Right lobe of liver (tissue), 6 donors: ENCODE results near the gene ADGRA1. TPM values are rescaled to one million over a fixed set of nuclear protein-coding genes. Genes with fewer than 3 reads are reported as not detected.

Experiments used
- ATAC-seq, 4 donors: fragments of 200-7000 bp; cut with Tn5 transposase; one replicate each; pipeline ENCODE4 v1.9.1; 2020; ENCODE audit warnings: mild to moderate bottlenecking in 4 of 4, moderate library complexity in 4 of 4
- DNase-seq, 3 donors: peaks; one replicate each; pipeline ENCODE4 v3.0.0-alpha.2; 2020
- H3K27ac ChIP-seq, 3 donors: fragments of 200-600 bp; one replicate each; pipeline ENCODE4 v1.8.0; 2022
- H3K27me3 ChIP-seq, 2 donors: fragments of 200-600 bp; one replicate each; pipeline ENCODE4 v1.8.0; 2022
- H3K36me3 ChIP-seq, 4 donors: fragments of 200-600 bp; sonication (generic) in 1 of 4; one replicate each; pipeline versions ENCODE4 v1.5.1 to v1.8.0; 2017 to 2022; ENCODE audit warnings: control low read depth in 1 of 4
- H3K4me1 ChIP-seq, 4 donors: fragments of 200-600 bp; sonication (generic) in 1 of 4; one replicate each; pipeline versions ENCODE4 v1.5.1 to v1.8.0; 2017 to 2022; ENCODE audit warnings: control low read depth in 1 of 4
- H3K4me3 ChIP-seq, 3 donors: fragments of 200-600 bp; one replicate each; pipeline ENCODE4 v1.8.0; 2022
- H3K9me3 ChIP-seq, 4 donors: fragments of 200-600 bp; sonication (generic) in 1 of 4; one replicate each; pipeline versions ENCODE4 v1.5.1 to v1.8.0; 2017 to 2022; ENCODE audit warnings: control low read depth in 1 of 4
- CTCF ChIP-seq, 4 donors: fragments of 200-600 bp in 3 of 4; fragments of 450-650 bp in 1 of 4; IDR thresholded peaks; one replicate each; pipeline versions ENCODE4 v1.5.1 to v1.8.0; 2016 to 2022; ENCODE audit warnings: antibody characterized with exemption in 4 of 4, mild to moderate bottlenecking in 2 of 4
- POLR2A ChIP-seq: fragments of 450-650 bp; IDR thresholded peaks from one replicate; pipeline ENCODE4 v1.6.1; 2017; ENCODE audit warnings: antibody characterized with exemption, mild to moderate bottlenecking
- WGBS: methylation state at CpG from one replicate; pipeline ENCODE4 v1.1.6; 2018; ENCODE audit warnings: low coverage, low lambda C conversion rate; ENCODE audit not compliant: insufficient coverage; ENCODE audit errors: missing lambda C conversion rate; 5-methylcytosine and 5-hydroxymethylcytosine counted together
- intact Hi-C, 2 donors: fragments of 100-400 bp; cut with DNase I; formaldehyde crosslinking; loops; one replicate each; pipeline versions ENCODE4 v1.11.2 to v1.14.1; 2022
- total RNA-seq, 6 experiments: library from RNA; depleted of rRNA in 2 of 6; stranded (reverse); fragments of >200 nt in 2 of 6; fragmentation: NEBNext Ultra II Directional in 3 of 6; extraction: Animal tissue kit (Norgen Biotek cat#: 25700) in 3 of 6; gene quantifications; one replicate each; pipeline versions ENCODE4 v1.1.0 to v1.2.4, GENCODE V29; 2016 to 2023
- donor health status: DM: no; HTN: yes; CAD: no.
- donor health status: DM: no; HTN: no; CAD: no.
- donor health status: DM: no; HTN: no; CAD: no.
- donor health status: DM: no; HTN: yes; CAD: no.
- donor health status: DM: no; HTN: yes; CAD: no.

The ADGRA1 gene
- total RNA-seq, 6 experiments from 2014 or later: 0.10 to 0.46 (median 0.16) TPM; not detected in 1

- Histone ChIP-seq H3K36me3 (no peaks in the 10 kb centered on the region), H3K27ac (no peak overlapping the region), H3K27me3 (no peaks in the 10 kb centered on the region), H3K9me3 (no peaks in the 10 kb centered on the region), H3K4me1 (no peaks in the 10 kb centered on the region), H3K4me3 (no peak overlapping the region)
- intact Hi-C loops: no loop called here
- 77% methylated on average over 16 of the region's 23 CpGs for WGBS
- TF ChIP-seq CTCF (IDR thresholded peaks at IDR 0.05): no peak
- no peak for TF ChIP-seq POLR2A
- no peak for ATAC-seq
- DNase-seq: no peak
Observed at GRCh38 chr10:133062085-133062484, 25.6 kb upstream of the ADGRA1 start.

GRCh38 chr10:133062635-133063034, 25.1 kb upstream of the ADGRA1 start:
- intact Hi-C loops: no loop called here
- TF ChIP-seq POLR2A: no peak
- TF ChIP-seq CTCF (IDR thresholded peaks at IDR 0.05): no peak
- no peaks in the 10 kb centered on the region for H3K27me3 ChIP-seq
- WGBS: 38% methylated on average over 20 of the region's 23 CpGs
- no peak overlapping the region for H3K4me3 ChIP-seq
- no peak overlapping the region for H3K27ac ChIP-seq
- H3K9me3 ChIP-seq: no peaks in the 10 kb centered on the region
- no peaks in the 10 kb centered on the region for H3K36me3 ChIP-seq
- no peak for DNase-seq
- H3K4me1 ChIP-seq: no peaks in the 10 kb centered on the region
- ATAC-seq: peak in 3 of 4 donors; percentile 19 to 71 (median 60)

GRCh38 chr10:133067149-133068105, 20.3 kb upstream of the ADGRA1 start:
- H3K9me3 ChIP-seq: no peaks in the 10 kb centered on the region
- H3K36me3 ChIP-seq: no peaks in the 10 kb centered on the region
- no peak overlapping the region for H3K27ac ChIP-seq
- H3K4me3 ChIP-seq: no peak overlapping the region
- no peaks in the 10 kb centered on the region for H3K4me1 ChIP-seq
- ATAC-seq (peak in 1 of 4 donors; percentile 9), DNase-seq (no peak)
- intact Hi-C loops: no loop called here
- no peaks in the 10 kb centered on the region for H3K27me3 ChIP-seq
- no peak for TF ChIP-seq POLR2A
- TF ChIP-seq CTCF (IDR thresholded peaks at IDR 0.05): no peak
- 70% methylated on average over 17 of the region's 26 CpGs for WGBS

GRCh38 chr10:133068111-133069032, 19.4 kb upstream of the ADGRA1 start:
- Histone ChIP-seq H3K4me3 (no peak overlapping the region), H3K36me3 (no peaks in the 10 kb centered on the region), H3K27me3 (no peaks in the 10 kb centered on the region), H3K9me3 (no peaks in the 10 kb centered on the region), H3K4me1 (no peaks in the 10 kb centered on the region), H3K27ac (no peak overlapping the region)
- intact Hi-C loops: no loop called here
- 44% methylated on average over 5 of the region's 24 CpGs for WGBS
- DNase-seq (no peak), ATAC-seq (no peak)
- TF ChIP-seq CTCF (IDR thresholded peaks at IDR 0.05) (no peak), POLR2A (no peak)
